PC-9 (cell line): ENCODE results near the gene PTGR1. TPM values are rescaled to one million over a fixed set of nuclear protein-coding genes. Genes with fewer than 3 reads are reported as not detected.
"Not testable (repeated sequence)": the region's sequence is repeated elsewhere in the genome, so short reads cannot be mapped to it uniquely, and the experiment has no call there.

Experiments used
- BruUV-seq: library from RNA; stranded (reverse); fragments of 400-500 nt; replicated peaks from 2 replicates; lab custom pipeline; 2021; lab: Mats Ljungman, UMichigan
- CTCF ChIA-PET: fragments of 300-600 bp; sonication (Branson Sonifier 250); formaldehyde crosslinking; loops from one replicate; lab custom pipeline; 2022; ENCODE audit warnings: antibody characterized with exemption; lab: Charles Lee
- POLR2A ChIA-PET: fragments of 300-600 bp; sonication (Branson Sonifier 250); formaldehyde crosslinking; loops from one replicate; lab custom pipeline; 2022; ENCODE audit warnings: antibody characterized with exemption; ENCODE audit not compliant: unreplicated experiment; lab: Charles Lee
- DNase-seq, 2 experiments: peaks; one replicate each; pipeline versions ENCODE4 v3.0.0 to v3.0.0-alpha.2; 2015 to 2022; ENCODE audit warnings: mixed read lengths in 1 of 2
- H2AFZ ChIP-seq: fragments of 200-600 bp; sonication (generic); 2 replicates; pipeline ENCODE4 v1.8.1; 2017; ENCODE audit warnings: antibody characterized with exemption
- H3F3A ChIP-seq: fragments of 200-600 bp; sonication (generic); 2 replicates; pipeline ENCODE4 v1.8.1; 2017; ENCODE audit warnings: antibody characterized with exemption, mild to moderate bottlenecking, low read depth; ENCODE audit not compliant: insufficient read depth
- H3K27ac ChIP-seq: fragments of 200-600 bp; sonication (generic); 2 replicates; pipeline ENCODE4 v1.6.1; 2016; ENCODE audit warnings: mixed run types
- H3K27me3 ChIP-seq: fragments of 200-600 bp; sonication (generic); 2 replicates; pipeline ENCODE4 v1.6.1; 2016; ENCODE audit warnings: low read depth, mixed run types; ENCODE audit not compliant: insufficient read depth
- H3K36me3 ChIP-seq: fragments of 200-600 bp; sonication (generic); 2 replicates; pipeline ENCODE4 v1.6.1; 2016; ENCODE audit warnings: low read depth, mixed run types
- H3K4me1 ChIP-seq: fragments of 200-600 bp; sonication (generic); replicated peaks from 2 replicates; pipeline ENCODE4 v1.6.1; 2016; ENCODE audit warnings: mixed run types; ENCODE audit not compliant: insufficient read depth
- H3K4me2 ChIP-seq: fragments of 200-600 bp; sonication (generic); 2 replicates; pipeline ENCODE4 v1.6.1; 2017; ENCODE audit warnings: mixed run types
- H3K4me3 ChIP-seq: fragments of 200-600 bp; sonication (generic); 2 replicates; pipeline ENCODE4 v1.6.1; 2016; ENCODE audit warnings: mixed run types
- H3K79me2 ChIP-seq: fragments of 200-600 bp; sonication (generic); 2 replicates; pipeline ENCODE4 v1.6.1; 2017; ENCODE audit warnings: low read depth, mixed run types
- H3K9me2 ChIP-seq: fragments of 200-600 bp; sonication (generic); 2 replicates; pipeline ENCODE4 v1.8.1; 2017; ENCODE audit warnings: mild to moderate bottlenecking; ENCODE audit not compliant: insufficient read depth
- H3K9me3 ChIP-seq: fragments of 200-600 bp; sonication (generic); 2 replicates; pipeline ENCODE4 v1.8.1; 2016; ENCODE audit warnings: low read depth; ENCODE audit not compliant: insufficient read depth
- H4K20me1 ChIP-seq: fragments of 200-600 bp; sonication (generic); 2 replicates; pipeline ENCODE4 v1.8.1; 2017; ENCODE audit not compliant: insufficient read depth
- CTCF ChIP-seq: fragments of 200-600 bp; sonication (generic); conservative IDR thresholded peaks from 2 replicates; pipeline ENCODE4 v1.6.1; 2017; ENCODE audit warnings: mixed run types, antibody characterized with exemption, mild to moderate bottlenecking, moderate library complexity
- EZH2 ChIP-seq: fragments of 200-600 bp; sonication (generic); IDR thresholded peaks from 2 replicates; pipeline ENCODE4 v1.8.0; 2017; ENCODE audit warnings: antibody characterized with exemption, low read depth
- intact Hi-C: fragments of 100-400 bp; cut with micrococcal nuclease; formaldehyde crosslinking; loops from one replicate; pipeline ENCODE4 v1.10.0; 2022; ENCODE audit not compliant: unreplicated experiment
- total RNA-seq: library from RNA; stranded (reverse); gene quantifications from 2 replicates; pipeline ENCODE4 v1.2.3, GENCODE V29; 2021

The PTGR1 gene
- total RNA-seq, 1 experiment from 2014 or later, result 635 TPM

- no peak overlapping the region for H2AFZ ChIP-seq
- H3K36me3 ChIP-seq, result peaks cover 75% of the 10 kb centered on the region
- no TSS peak for BruUV-seq
- H3K4me2 ChIP-seq, result no peak overlapping the region
- H3F3A ChIP-seq, result peaks cover 78% of the 10 kb centered on the region
- no peak for DNase-seq
- intact Hi-C loops, result no loop called here
- H3K79me2 ChIP-seq, result 0 out of 2 replicates have a peak, but pooled peaks cover 6% of the 10 kb centered on the region
- TF ChIP-seq CTCF (no peak), EZH2 (no peak)
- H3K4me1 ChIP-seq, result no peaks in the 10 kb centered on the region
- H4K20me1 ChIP-seq, result peaks cover 16% of the 10 kb centered on the region; the same call in 1 of the 2 replicates
- H3K27me3 ChIP-seq, result no peaks in the 10 kb centered on the region
- H3K4me3 ChIP-seq, result no peak overlapping the region
- POLR2A ChIA-PET, result no interaction called here
- CTCF ChIA-PET, result no interaction called here
- H3K9me2 ChIP-seq, result no peaks in the 10 kb centered on the region
- H3K27ac ChIP-seq, result no peak overlapping the region
- no peaks in the 10 kb centered on the region; the same call in 1 of the 2 replicates for H3K9me3 ChIP-seq
Measured at GRCh38 chr9:111586378-111586777, 13.1 kb downstream of the PTGR1 start.

GRCh38 chr9:111582888-111583287 lies 16.6 kb downstream of the PTGR1 start:
- H3F3A ChIP-seq, result peaks cover 66% of the 10 kb centered on the region
- no peaks in the 10 kb centered on the region for H3K4me1 ChIP-seq
- H3K4me3 ChIP-seq, result no peak overlapping the region
- intact Hi-C loops, result no loop called here
- H3K27ac ChIP-seq, result 0 out of 2 replicates have a peak overlapping the region, but pooled peaks have one; percentile 15
- POLR2A ChIA-PET, result interaction anchor here (0.6 to 0.7 kb wide), 2 partner anchors 797 to 860 kb away, joined by 4 to 5 read pairs; partner anchors contain the start of gene HSDL2
- no peaks in the 10 kb centered on the region for H3K9me2 ChIP-seq
- peaks cover 83% of the 10 kb centered on the region for H3K36me3 ChIP-seq
- DNase-seq, result no peak
- H2AFZ ChIP-seq, result no peak overlapping the region
- TSS peak; percentile 2 for BruUV-seq
- H3K27me3 ChIP-seq, result no peaks in the 10 kb centered on the region
- H3K9me3 ChIP-seq, result no peaks in the 10 kb centered on the region; the same call in 1 of the 2 replicates
- TF ChIP-seq EZH2 (no peak), CTCF (no peak)
- CTCF ChIA-PET, result no interaction called here
- 0 out of 2 replicates have a peak, but pooled peaks cover 6% of the 10 kb centered on the region for H3K79me2 ChIP-seq
- no peak overlapping the region for H3K4me2 ChIP-seq
- H4K20me1 ChIP-seq, result peaks cover 23% of the 10 kb centered on the region

GRCh38 chr9:111572950-111573604 lies 26.4 kb downstream of the PTGR1 start:
- Histone ChIP-seq H4K20me1 (no peaks in the 10 kb centered on the region), H3K9me3 (peaks cover 3% of the 10 kb centered on the region; the same call in 1 of the 2 replicates), H3K79me2 (no peaks in the 10 kb centered on the region; the same call in 1 of the 2 replicates), H3K36me3 (peaks cover 91% of the 10 kb centered on the region), H3K4me3 (no peak overlapping the region), H3K4me1 (no peaks in the 10 kb centered on the region), H3K9me2 (no peaks in the 10 kb centered on the region), H3K27me3 (no peaks in the 10 kb centered on the region), H3F3A (peaks cover 77% of the 10 kb centered on the region), H3K4me2 (no peak overlapping the region), H2AFZ (no peak overlapping the region), H3K27ac (no peak overlapping the region)
- ChIA-PET POLR2A (no interaction called here), CTCF (interaction anchor here (0.6 kb wide), 1 partner anchor 508 kb away, joined by 7 read pairs; no protein-coding TSS in a partner anchor)
- no TSS peak for BruUV-seq
- DNase-seq, result no peak
- intact Hi-C loops, result no loop called here
- TF ChIP-seq EZH2 (no peak), CTCF (no peak)

- CTCF ChIA-PET, DNase-seq, H3K9me2 ChIP-seq, H3K4me2 ChIP-seq, intact Hi-C loops, H3K79me2 ChIP-seq, H3K9me3 ChIP-seq, H3K4me3 ChIP-seq, BruUV-seq, H3K27me3 ChIP-seq, H3K4me1 ChIP-seq, H2AFZ ChIP-seq, H4K20me1 ChIP-seq, H3K27ac ChIP-seq: not testable (repeated sequence)
- H3F3A ChIP-seq, result peaks cover 80% of the 10 kb centered on the region
- POLR2A ChIA-PET, result interaction anchor here (0.6 kb wide), 1 partner anchor 462 kb away, joined by 3 read pairs; no protein-coding TSS in a partner anchor
- peaks cover 84% of the 10 kb centered on the region for H3K36me3 ChIP-seq
Measured at GRCh38 chr9:111568127-111568526, 31.3 kb downstream of the PTGR1 start.
